DMS153 treated with DMSO at 0.1 percent for 48 hours (cell line): ENCODE measurements around the gene PGBD5.
"Not testable (repeated sequence)": the region's sequence is repeated elsewhere in the genome, so short reads cannot be mapped to it uniquely, and the experiment has no call there.

Source experiments
- DNase-seq: peaks from one replicate; lab custom pipeline; 2025; ENCODE audit not compliant: unreplicated experiment; lab: John Stamatoyannopoulos, UW

PGBD5 gene

DNA sequence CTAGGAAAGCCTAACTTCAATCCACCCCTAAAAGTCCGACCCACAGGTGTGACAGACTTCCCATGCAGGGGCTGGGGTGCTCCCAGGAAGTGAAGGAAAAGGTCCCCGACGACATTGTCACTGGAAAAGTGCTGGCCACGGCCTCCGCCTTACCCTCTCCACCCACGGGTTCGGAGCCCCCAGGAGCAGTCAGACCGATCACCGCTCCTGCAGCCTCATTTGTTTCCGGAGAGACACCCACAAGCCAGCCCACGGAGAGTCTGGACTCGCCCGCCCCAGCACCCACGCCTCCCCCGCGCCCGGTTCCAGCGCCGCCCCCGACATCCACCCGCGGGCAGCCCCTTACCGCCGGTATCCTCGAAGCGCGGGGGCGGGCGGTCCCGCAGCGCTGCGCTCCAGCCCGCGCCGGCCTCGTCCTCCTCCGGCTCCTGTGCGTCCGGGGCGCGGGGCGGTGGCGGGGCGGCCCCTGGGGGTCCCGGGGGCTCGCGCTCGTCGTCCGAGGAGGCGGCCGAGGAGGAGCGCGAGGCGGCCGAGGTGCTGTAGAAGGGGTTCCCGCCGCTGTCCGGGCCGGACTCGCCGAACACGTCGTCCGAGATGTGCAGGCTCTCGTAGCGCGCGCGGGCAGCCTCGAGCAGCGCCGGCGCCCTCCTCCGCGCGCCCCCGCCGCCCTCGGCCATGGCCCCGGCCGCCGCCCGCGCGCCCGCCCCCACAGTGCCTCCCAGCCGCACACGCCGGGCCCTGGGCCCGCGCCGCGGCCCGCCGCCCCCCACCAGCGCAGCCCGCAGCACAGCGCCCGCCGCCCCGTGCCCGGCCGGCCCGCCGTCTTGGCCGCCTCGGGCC, 660 bp downstream of the PGBD5 start:
- DNase-seq = no peak

DNA sequence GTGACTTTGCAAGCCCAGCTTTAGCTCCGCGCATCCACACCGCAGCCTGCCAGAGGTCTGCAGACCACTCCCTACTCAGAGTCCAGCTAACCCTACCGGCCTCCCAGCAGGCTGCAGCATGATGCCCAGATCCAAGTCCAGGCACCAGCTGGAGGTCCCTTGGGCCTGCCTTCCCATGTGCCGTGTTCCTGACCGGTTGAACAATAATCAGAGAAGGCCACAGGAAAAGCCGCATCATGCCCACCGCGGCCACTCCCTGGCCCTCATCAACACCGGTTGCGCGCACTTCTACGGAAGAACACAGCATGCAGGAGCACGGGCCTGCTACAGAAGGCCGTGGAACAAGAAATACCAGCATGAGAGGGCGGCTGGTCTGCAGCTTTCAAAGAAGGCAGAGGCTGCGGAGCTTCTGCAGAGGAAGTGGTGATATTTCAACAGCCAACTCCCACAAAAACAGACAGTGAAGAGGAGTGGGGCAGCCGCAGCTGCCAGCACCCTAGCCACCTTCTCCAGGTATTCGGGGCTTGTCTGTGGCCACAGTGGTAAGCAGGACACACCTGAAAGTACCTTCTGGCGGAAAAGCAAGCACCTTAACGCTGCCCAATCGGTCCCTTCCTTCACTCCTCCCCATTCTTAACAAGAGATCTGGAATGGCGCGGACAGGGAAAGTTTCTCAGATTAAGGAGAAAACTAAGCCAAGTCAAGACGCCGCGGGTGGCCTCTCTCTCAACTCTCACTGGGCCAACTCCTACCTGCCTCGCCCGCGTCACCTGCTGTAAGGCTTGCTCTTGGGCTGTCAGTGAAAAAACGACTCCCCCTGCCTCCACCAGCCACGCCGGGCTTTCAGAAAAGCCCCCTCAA, 1.5 kb downstream of the PGBD5 start:
- peak; percentile 56 for DNase-seq

DNA sequence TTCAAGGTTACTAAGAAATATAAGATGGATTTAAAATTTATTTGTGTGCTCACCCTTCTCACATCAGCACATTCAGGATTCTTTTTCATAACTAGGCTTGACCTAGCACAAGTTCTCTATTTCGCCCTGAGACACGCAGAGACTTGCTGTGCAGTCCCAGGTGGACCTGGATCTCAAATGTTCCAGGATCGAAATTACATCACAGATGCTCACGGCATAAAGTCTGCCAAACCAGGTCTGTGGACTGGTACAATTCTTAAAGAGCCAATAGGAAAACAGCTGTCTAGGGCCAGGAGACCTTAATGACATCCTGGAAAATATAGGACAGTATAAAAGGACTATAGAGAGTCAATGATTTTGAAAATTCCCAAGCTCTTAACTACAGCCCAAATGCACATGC, 2.2 kb downstream of the PGBD5 start:
- DNase-seq = no peak

DNA sequence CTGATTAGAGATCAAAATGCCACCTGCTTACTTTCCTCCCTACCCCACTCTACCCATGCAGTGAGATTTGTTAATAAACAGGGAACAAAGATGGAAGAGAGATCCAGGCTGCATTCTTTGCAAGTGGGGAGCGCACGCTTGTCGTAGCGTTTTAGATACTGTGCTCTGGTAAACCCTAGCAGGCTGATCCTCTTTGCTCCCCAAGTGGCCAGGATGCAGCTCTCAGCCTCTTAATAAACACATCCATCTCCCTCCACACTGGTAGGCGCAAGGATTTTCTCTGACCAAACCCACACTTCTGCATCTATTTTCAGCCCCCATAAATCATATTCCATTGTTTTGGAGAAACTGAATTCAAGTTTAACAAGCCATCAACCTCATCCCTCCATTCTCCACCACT, 2.9 kb downstream of the PGBD5 start:
- DNase-seq = no peak

DNA sequence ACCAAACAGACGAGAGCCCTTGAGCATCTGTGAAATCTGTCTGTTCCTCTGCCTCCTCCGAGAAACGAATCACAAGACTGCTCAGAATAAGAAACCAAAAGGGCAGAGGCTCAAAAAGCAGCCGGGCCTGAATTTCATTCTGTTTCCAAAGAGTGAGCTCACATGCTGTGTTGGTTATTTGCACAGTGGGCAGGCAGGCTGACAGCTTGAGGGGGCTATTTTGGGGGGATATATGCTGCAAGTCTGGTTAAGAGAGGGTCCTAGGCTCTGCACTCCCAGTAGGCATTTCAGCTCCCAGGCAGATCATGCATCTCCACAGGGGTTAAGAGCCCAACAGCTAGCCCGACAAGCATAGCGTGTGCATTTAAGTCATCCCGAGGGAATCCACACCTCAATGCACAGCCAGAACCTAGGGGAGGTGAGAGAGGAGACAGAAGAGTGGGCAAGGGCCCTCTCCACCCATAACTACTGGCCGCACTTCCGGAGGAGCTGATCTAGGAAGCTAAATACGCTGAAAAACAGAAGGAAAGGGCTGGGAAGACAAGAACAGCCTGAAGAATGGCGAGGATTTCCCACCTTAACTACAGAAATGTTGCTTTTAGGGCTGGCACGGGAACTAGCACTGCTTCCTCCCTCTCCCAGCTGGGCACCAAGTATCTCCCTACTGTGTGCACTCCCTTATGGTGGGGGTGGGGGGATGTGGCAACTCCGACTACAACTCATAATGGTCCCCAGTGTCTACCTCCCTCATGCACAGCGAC, 3.7 kb downstream of the PGBD5 start:
- DNase-seq = no peak

DNA sequence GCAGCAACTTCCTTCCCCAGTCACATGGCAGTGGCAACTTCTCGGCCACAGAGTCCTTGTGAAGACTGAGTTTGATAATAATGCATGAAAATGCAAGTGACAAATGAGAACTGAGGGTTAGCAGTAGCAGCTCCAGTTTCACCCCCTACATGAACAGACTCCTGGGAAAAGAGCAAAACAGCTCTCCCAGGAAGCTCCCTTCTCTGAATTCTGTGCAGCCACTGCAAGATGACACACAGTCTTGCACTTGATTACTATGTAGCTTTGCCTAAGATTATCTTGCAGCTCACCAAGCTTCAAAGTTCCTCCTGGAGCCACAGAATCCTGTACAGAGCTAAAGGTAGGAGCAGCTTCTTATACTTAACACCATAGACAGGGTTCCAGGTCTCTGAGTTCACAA, 4.7 kb downstream of the PGBD5 start:
- no peak for DNase-seq

DNA sequence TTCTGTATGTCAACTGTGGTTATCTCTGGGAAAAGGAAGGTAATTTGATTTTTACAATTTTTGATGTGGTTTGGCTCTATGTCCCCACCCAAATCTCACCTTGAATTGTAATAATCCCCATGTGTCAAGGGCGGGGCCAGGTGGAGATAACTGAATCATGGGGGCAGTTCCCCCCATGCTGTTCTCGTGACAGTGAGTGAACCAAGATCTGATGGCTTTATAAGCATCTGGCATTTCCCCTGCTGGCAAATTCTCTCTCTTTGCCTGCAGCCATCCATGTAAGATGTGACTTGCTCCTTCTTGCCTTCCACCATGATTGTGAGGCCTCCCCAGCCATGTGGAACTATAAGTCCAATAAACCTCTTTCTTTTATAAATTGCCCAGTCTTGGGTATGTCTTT, 5.8 kb downstream of the PGBD5 start:
- not testable (repeated sequence) for DNase-seq

DNA sequence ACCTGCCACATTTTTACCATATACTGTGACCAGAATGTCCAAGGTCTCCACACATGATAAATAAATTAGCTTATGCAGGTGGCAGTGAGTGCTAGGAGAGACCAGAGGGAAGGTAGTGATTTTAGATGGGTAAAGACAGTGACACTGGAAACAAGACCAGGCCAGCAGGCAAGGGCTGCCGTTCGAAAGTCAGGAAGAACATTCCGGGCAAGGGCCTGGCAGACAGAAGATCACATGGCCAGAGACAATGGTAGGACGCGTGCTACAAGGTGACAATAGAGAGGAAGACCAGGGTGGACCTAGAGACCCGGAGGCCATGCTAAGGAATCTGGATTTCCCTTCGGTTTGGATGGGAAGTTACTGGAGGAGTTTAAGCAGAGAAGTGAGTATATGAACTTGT, 9.7 kb downstream of the PGBD5 start:
- DNase-seq = no peak

DNA sequence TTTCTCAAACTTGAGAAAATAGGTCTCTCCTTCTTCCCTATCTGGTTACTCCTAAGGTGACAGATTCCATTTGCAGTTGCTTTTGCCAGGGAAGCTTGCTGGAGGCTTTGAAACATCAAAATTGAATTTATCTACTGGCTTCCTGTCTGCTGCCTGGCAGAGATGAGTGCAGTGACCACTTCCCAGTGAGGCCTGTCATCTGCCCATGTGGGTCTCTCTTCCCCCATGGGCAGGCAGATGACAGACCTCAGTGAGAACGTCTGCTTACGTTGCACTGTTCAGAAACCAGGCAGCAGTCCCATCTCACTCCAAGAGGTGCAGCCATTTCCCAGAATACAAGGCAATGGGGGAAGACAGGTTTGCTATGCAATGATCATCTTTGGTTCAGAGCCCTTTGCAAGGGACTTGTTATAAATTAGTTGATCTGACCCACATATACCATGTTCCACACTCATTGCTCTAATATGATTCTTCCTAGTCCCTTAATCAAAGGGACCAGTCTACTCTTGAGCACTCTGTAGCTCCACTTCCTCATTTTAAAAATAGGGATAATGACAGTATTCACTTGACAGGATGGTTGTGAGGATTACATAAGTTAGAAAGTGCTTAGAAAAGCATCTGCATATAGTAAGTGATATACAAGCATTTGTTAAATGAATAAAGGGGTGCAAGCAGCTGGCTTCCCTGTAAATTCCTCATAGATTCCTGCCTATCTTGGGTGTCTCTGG, 10.6 kb downstream of the PGBD5 start:
- no peak for DNase-seq

DNA sequence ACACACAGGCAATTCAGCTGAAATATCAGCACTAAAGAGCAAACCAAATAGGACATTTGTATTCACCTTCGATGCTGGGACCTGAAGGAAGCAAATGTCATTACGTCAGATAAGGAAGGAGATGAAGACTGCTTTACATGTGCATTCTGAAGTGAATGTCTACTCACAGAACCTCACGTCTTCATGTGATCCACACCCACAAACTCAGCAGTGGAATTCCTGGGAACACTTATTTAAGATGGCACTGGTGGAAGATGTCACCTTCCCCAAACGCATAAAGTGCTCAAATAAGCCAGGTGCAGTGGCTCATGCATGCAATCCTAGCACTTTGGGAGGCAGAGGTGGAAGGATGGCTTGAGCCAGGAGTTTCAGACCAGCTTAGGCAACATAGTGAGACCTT, 11.4 kb downstream of the PGBD5 start:
- DNase-seq = no peak

DNA sequence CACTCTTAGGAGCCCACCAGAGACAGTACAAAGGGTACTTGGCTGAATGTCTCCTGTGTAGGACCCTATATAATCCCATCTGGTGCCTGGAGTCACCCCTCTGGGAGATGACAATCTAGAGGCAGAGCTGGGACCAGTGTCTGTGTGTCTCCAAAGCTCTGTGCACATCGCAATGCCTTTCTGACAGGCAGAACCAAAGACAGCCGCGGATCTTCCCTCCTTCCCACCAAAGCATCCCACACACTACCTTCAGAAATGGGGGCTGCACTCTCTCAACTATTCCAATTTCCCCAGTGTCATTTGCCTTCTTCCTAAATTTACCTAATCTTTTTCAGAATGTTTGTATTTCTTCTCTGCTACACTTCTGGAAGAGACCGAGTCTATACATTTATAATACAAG, 12.0 kb downstream of the PGBD5 start:
- DNase-seq = no peak

DNA sequence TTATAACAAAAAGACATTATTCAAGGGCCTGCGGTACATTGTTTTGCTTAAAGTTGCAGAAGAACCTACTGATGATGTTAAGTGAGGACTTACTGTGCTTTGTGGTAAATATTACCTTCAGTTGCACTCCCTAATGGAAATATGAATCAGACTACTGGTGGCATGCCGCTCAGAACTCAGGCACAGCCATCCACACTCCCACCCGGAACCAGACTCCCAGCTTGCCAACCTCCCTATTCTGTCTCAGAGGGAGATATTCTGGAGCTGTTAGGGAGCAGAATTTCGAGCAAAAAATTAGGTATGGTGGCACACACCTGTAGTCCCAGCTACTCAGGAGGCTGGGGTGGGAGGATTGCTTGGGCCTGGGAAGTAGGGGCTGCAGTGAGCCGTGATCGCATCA, 13.1 kb downstream of the PGBD5 start:
- DNase-seq = no peak

DNA sequence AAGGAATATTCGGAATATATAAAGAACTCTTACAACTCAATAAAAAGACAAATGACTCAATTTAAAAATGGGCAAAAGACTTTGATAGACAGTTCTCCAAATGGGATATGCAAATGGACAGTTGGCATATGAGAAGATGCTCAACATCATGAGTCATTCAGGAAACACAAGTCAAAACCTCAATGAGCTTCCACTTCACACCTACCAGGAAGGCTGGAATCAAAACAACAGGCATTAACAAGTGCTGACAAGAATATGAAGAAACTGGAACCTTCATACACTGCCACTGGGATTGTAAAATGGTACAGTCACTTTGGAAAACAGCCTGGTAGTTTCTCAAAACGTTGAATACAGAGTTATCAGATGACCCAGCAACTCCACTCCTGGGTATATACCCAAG, 17.2 kb downstream of the PGBD5 start:
- DNase-seq = no peak

DNA sequence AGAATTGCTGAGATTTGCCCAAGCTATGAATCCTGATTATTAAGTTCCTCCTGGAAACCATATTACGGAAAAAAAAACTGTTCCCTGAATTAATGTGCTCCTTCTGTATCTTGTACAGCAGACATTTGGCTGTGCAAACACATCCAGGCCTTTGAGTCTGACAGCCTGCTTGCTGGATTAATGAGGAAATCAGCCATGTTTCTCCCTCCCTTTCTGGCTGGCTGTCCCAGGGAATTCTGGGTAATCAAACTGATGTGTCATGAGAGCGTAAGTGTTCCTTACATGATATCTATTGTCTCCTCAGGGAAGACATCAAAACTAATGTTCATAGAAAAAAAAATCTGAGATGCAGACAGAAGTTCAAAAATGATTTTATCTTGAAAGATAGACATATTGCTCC, 18.8 kb downstream of the PGBD5 start:
- no peak for DNase-seq

DNA sequence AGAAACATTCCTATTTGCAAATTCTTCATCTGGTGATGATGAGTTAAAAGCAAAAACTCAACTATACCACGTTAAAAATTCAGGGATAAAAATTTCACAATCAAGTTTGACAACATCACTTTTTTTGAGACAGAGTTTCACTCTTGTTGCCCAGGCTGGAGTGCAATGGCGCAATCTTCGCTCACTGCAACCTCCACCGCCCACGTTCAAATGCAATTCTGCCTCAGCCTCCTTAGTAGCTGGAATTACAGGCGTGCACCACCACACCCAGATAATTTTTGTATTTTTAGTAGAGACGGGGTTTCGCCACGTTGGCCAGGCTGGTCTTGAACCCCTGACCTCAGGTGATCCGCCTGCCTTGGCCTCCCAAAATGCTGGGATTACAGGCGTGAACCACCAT, 19.4 kb downstream of the PGBD5 start:
- DNase-seq = not testable (repeated sequence)

DNA sequence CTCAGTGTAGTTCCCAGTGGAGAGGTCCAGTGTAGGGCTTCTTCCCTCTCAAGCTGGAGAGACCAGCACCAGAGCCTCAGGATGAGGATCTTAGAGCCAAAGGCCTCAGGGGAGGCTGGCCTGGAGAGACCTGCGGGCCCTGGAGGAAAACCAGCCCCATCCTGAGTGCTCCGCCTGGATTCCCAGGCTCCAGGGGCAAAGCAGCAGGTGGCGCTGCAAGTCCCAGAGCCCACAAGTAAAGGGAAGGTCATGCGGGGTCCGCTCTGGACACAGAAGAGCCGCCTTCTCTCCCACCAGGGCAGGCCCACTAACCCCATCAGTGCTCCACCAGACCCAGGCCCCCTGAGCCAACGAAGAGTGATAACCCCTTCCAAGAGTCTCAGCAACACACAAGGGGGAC, 22.7 kb downstream of the PGBD5 start:
- no peak for DNase-seq

DNA sequence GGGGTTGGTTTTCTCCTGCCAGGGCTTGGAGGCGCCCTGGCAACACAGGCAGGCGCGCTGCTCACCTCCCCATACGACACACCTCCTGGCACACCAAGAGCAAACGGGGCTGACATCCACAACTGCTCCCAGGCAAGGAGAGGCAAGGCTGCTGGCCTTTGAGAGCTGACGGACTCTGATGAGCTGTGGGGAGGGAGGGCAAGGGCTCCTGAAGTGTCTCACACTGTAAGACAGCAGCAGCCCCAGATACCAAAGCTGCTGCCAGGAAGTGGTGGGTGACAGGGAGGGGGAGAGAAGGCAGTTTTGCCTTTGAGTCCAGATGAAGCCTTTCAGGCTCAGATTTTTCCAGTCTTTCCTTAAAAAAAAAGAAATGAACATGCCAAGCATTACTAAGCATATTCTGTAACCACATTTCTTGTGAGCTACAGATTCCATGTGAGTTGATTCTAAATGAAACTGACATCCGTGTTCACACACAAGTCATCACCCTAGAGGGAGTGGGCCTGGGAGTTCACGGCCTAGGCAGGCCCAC, 24.3 kb downstream of the PGBD5 start:
- no peak for DNase-seq

DNA sequence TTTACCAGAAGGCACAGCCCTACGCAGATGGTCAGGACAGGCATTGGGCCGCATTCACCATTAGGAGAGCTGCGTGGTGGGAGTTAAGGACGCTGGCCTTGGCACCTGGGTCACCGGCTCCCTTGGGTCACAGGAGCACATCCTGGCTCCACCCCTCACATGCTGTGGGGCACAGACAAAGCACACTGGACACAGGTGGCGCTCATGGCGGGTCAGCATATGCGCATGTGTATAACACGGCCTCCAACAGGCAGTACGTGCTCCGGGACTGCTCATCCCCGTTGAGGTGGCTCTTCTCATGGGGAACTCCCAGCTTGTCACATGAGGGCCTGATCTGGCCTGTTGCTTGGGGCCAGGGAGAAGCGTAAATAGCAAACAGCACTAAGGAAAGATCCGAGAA, 25.0 kb downstream of the PGBD5 start:
- no peak for DNase-seq

DNA sequence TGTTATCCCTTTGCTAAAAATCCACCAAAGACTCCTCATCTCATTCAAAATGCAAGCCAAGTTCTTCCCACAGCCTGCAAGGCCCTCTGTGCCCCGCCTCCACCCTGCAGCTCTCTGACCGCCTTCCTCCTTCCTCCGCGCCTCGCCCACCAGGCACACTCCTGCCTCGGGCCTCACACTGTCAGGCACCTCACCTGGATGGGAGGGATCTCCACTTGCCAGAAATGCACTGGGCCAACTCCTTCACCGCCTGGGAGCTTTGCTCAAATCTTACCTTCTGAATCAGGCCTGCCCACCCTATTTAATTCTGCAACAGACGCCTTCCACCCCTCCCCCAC, 26.2 kb downstream of the PGBD5 start:
- DNase-seq = no peak

DNA sequence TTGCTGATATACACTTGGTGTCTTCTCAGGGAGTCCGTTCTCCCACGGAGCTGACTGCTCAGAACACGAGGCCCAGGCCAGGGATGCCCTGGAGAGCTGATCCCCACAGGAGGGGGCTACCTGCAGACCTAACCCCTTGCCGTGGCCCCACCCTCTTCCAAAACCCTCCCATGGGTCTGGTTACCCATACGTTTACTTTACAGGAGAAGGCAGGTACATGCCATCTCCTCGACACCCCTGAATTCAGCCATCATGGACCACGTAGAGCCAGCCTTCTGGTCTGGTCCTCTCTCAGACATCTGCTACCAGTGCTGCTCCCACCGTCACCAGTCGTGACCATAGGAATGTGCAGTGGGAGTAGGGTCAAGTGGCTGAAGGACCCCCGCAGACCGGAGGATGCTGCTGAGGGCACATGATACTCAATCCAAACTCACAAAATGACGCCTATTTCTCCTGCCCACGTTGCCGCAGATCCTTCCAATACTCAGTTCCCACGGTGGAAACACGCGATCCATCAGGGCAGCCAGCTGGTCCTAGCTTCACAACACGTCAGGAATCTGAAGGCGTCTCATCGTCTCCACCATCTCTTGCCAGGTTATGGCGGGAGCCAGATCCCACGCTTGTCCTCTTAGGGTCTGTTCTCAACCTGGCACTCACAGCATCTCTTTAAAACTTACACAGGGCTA, 26.7 kb downstream of the PGBD5 start:
- no peak for DNase-seq
